ENCODE measurements around the gene PCSK5.

PCSK5 gene

GRCh38 chr9:76200745-76201144 is 310.3 kb downstream of the PCSK5 start:
- Histone ChIP-seq H3K36me3 (ENCODE audit: control insufficient read depth, low read depth, low read length) (no peaks in the 10 kb centered on the region), H3K4me1 (ENCODE audit: control insufficient read depth, low read depth, low read length) (no peaks in the 10 kb centered on the region), H3K27ac (ENCODE audit: low read length) (no peak overlapping the region), H3K4me3 (ENCODE audit: low read length) (no peak overlapping the region), H3K9me3 (ENCODE audit: control insufficient read depth, low read depth, low read length) (no peaks in the 10 kb centered on the region), H3K9ac (ENCODE audit: low read length) (no peak overlapping the region), H3K27me3 (ENCODE audit: control insufficient read depth, insufficient read depth, low read length) (no peaks in the 10 kb centered on the region)

GRCh38 chr9:76203373-76203772 is 312.9 kb downstream of the PCSK5 start:
- Histone ChIP-seq H3K4me1 (ENCODE audit: control insufficient read depth, low read depth, low read length) (peaks cover 10% of the 10 kb centered on the region), H3K27me3 (ENCODE audit: control insufficient read depth, insufficient read depth, low read length) (no peaks in the 10 kb centered on the region), H3K9me3 (ENCODE audit: control insufficient read depth, low read depth, low read length) (no peaks in the 10 kb centered on the region), H3K27ac (ENCODE audit: low read length) (no peak overlapping the region), H3K9ac (ENCODE audit: low read length) (no peak overlapping the region), H3K36me3 (ENCODE audit: control insufficient read depth, low read depth, low read length) (no peaks in the 10 kb centered on the region), H3K4me3 (ENCODE audit: low read length) (no peak overlapping the region)

- no peaks in the 10 kb centered on the region for H3K36me3 ChIP-seq (ENCODE audit: control insufficient read depth, low read depth, low read length)
- no peak overlapping the region for H3K9ac ChIP-seq (ENCODE audit: low read length)
- H3K9me3 ChIP-seq (ENCODE audit: control insufficient read depth, low read depth, low read length) = no peaks in the 10 kb centered on the region
- no peak overlapping the region for H3K4me3 ChIP-seq (ENCODE audit: low read length)
- H3K27me3 ChIP-seq (ENCODE audit: control insufficient read depth, insufficient read depth, low read length) = no peaks in the 10 kb centered on the region
- no peak overlapping the region for H3K27ac ChIP-seq (ENCODE audit: low read length)
- H3K4me1 ChIP-seq (ENCODE audit: control insufficient read depth, low read depth, low read length) = peaks cover 10% of the 10 kb centered on the region
These were observed 316.3 kb downstream of the PCSK5 start for GRCh38 chr9:76206821-76207220.

- Histone ChIP-seq H3K27ac (ENCODE audit: low read length) (no peak overlapping the region), H3K9me3 (ENCODE audit: control insufficient read depth, low read depth, low read length) (no peaks in the 10 kb centered on the region), H3K36me3 (ENCODE audit: control insufficient read depth, low read depth, low read length) (no peaks in the 10 kb centered on the region), H3K27me3 (ENCODE audit: control insufficient read depth, insufficient read depth, low read length) (no peaks in the 10 kb centered on the region), H3K4me3 (ENCODE audit: low read length) (no peak overlapping the region), H3K9ac (ENCODE audit: low read length) (no peak overlapping the region), H3K4me1 (ENCODE audit: control insufficient read depth, low read depth, low read length) (no peaks in the 10 kb centered on the region)
These were observed 323.3 kb downstream of the PCSK5 start for GRCh38 chr9:76213751-76214150.

GRCh38 chr9:76215066-76215465 is 324.6 kb downstream of the PCSK5 start:
- H3K36me3 ChIP-seq (ENCODE audit: control insufficient read depth, low read depth, low read length) = no peaks in the 10 kb centered on the region

GRCh38 chr9:76216161-76216649 is 325.7 kb downstream of the PCSK5 start:
- Histone ChIP-seq H3K9me3 (ENCODE audit: control insufficient read depth, low read depth, low read length) (no peaks in the 10 kb centered on the region), H3K27ac (ENCODE audit: low read length) (no peak overlapping the region), H3K36me3 (ENCODE audit: control insufficient read depth, low read depth, low read length) (no peaks in the 10 kb centered on the region), H3K27me3 (ENCODE audit: control insufficient read depth, insufficient read depth, low read length) (no peaks in the 10 kb centered on the region), H3K9ac (ENCODE audit: low read length) (no peak overlapping the region), H3K4me3 (ENCODE audit: low read length) (no peak overlapping the region), H3K4me1 (ENCODE audit: control insufficient read depth, low read depth, low read length) (no peaks in the 10 kb centered on the region)

More at GRCh38 chr9:76215066-76215465, 324.6 kb downstream of the PCSK5 start:
- Histone ChIP-seq H3K9me3 (ENCODE audit: control insufficient read depth, low read depth, low read length) (no peaks in the 10 kb centered on the region), H3K4me3 (ENCODE audit: low read length) (no peak overlapping the region), H3K9ac (ENCODE audit: low read length) (no peak overlapping the region), H3K27ac (ENCODE audit: low read length) (no peak overlapping the region), H3K4me1 (ENCODE audit: control insufficient read depth, low read depth, low read length) (no peaks in the 10 kb centered on the region), H3K27me3 (ENCODE audit: control insufficient read depth, insufficient read depth, low read length) (no peaks in the 10 kb centered on the region)

GRCh38 chr9:76218117-76218885 is 327.8 kb downstream of the PCSK5 start:
- Histone ChIP-seq H3K4me1 (ENCODE audit: control insufficient read depth, low read depth, low read length) (no peaks in the 10 kb centered on the region), H3K4me3 (ENCODE audit: low read length) (no peak overlapping the region), H3K36me3 (ENCODE audit: control insufficient read depth, low read depth, low read length) (no peaks in the 10 kb centered on the region), H3K9ac (ENCODE audit: low read length) (no peak overlapping the region), H3K27me3 (ENCODE audit: control insufficient read depth, insufficient read depth, low read length) (no peaks in the 10 kb centered on the region), H3K9me3 (ENCODE audit: control insufficient read depth, low read depth, low read length) (no peaks in the 10 kb centered on the region), H3K27ac (ENCODE audit: low read length) (no peak overlapping the region)

GRCh38 chr9:76218886-76219445 is 328.5 kb downstream of the PCSK5 start:
- H3K27ac ChIP-seq (ENCODE audit: low read length) = no peak overlapping the region
- H3K4me3 ChIP-seq (ENCODE audit: low read length) = no peak overlapping the region
- H3K9ac ChIP-seq (ENCODE audit: low read length) = no peak overlapping the region
- no peaks in the 10 kb centered on the region for H3K4me1 ChIP-seq (ENCODE audit: control insufficient read depth, low read depth, low read length)
- H3K9me3 ChIP-seq (ENCODE audit: control insufficient read depth, low read depth, low read length) = no peaks in the 10 kb centered on the region
- no peaks in the 10 kb centered on the region for H3K36me3 ChIP-seq (ENCODE audit: control insufficient read depth, low read depth, low read length)
- no peaks in the 10 kb centered on the region for H3K27me3 ChIP-seq (ENCODE audit: control insufficient read depth, insufficient read depth, low read length)

GRCh38 chr9:76219560-76220151 is 329.2 kb downstream of the PCSK5 start:
- no peak overlapping the region for H3K27ac ChIP-seq (ENCODE audit: low read length)
- no peaks in the 10 kb centered on the region for H3K9me3 ChIP-seq (ENCODE audit: control insufficient read depth, low read depth, low read length)
- no peaks in the 10 kb centered on the region for H3K27me3 ChIP-seq (ENCODE audit: control insufficient read depth, insufficient read depth, low read length)
- H3K9ac ChIP-seq (ENCODE audit: low read length) = no peak overlapping the region
- no peaks in the 10 kb centered on the region for H3K36me3 ChIP-seq (ENCODE audit: control insufficient read depth, low read depth, low read length)
- H3K4me3 ChIP-seq (ENCODE audit: low read length) = no peak overlapping the region
- no peaks in the 10 kb centered on the region for H3K4me1 ChIP-seq (ENCODE audit: control insufficient read depth, low read depth, low read length)

GRCh38 chr9:76221423-76221822 is 330.9 kb downstream of the PCSK5 start:
- no peaks in the 10 kb centered on the region for H3K27me3 ChIP-seq (ENCODE audit: control insufficient read depth, insufficient read depth, low read length)
- no peak overlapping the region for H3K9ac ChIP-seq (ENCODE audit: low read length)
- H3K27ac ChIP-seq (ENCODE audit: low read length) = no peak overlapping the region
- no peaks in the 10 kb centered on the region for H3K9me3 ChIP-seq (ENCODE audit: control insufficient read depth, low read depth, low read length)
- no peak overlapping the region for H3K4me3 ChIP-seq (ENCODE audit: low read length)
- no peaks in the 10 kb centered on the region for H3K36me3 ChIP-seq (ENCODE audit: control insufficient read depth, low read depth, low read length)
- H3K4me1 ChIP-seq (ENCODE audit: control insufficient read depth, low read depth, low read length) = no peaks in the 10 kb centered on the region

- Histone ChIP-seq H3K27me3 (ENCODE audit: control insufficient read depth, insufficient read depth, low read length) (no peaks in the 10 kb centered on the region), H3K4me1 (ENCODE audit: control insufficient read depth, low read depth, low read length) (no peaks in the 10 kb centered on the region), H3K36me3 (ENCODE audit: control insufficient read depth, low read depth, low read length) (no peaks in the 10 kb centered on the region), H3K4me3 (ENCODE audit: low read length) (no peak overlapping the region), H3K27ac (ENCODE audit: low read length) (no peak overlapping the region), H3K9me3 (ENCODE audit: control insufficient read depth, low read depth, low read length) (no peaks in the 10 kb centered on the region), H3K9ac (ENCODE audit: low read length) (no peak overlapping the region)
These were observed 333.4 kb downstream of the PCSK5 start for GRCh38 chr9:76223749-76224340.
